Activated naive CD8-positive, alpha-beta T cell treated with anti-CD3 and anti-CD28 coated beads, Interleukin-2, amount 10 ng/mL, durations not matched to agents 7 days and 5 days (primary cell): ENCODE data around the gene BCLAF1. TPM values are rescaled to one million over a fixed set of nuclear protein-coding genes. Genes with fewer than 3 reads are reported as not detected.

Experiments used
- ATAC-seq: fragments of 150-1000 bp; cut with Tn5 transposase; one replicate; pipeline ENCODE4 v1.10.0; 2021; ENCODE audit warnings: low read depth, moderate library complexity
- POLR2A ChIA-PET: fragments of 350-600 bp; sonication (Branson Sonifier 250); formaldehyde crosslinking; loops from one replicate; lab custom pipeline; 2021; ENCODE audit warnings: antibody characterized with exemption; lab: Charles Lee
- DNase-seq: peaks from one replicate; pipeline ENCODE4 v3.0.0; 2021
- H3K27ac Mint-ChIP-seq: one replicate; pipeline ENCODE4 v1.8.0; 2022; ENCODE audit warnings: mild to moderate bottlenecking, mixed read lengths
- H3K27me3 Mint-ChIP-seq: one replicate; pipeline ENCODE4 v1.8.0; 2022; ENCODE audit warnings: mild to moderate bottlenecking, moderate library complexity, mixed read lengths
- H3K36me3 Mint-ChIP-seq: one replicate; pipeline ENCODE4 v1.8.0; 2021; ENCODE audit warnings: mild to moderate bottlenecking, mixed read lengths
- H3K4me1 Mint-ChIP-seq: one replicate; pipeline ENCODE4 v1.8.0; 2021; ENCODE audit warnings: mixed read lengths
- H3K4me3 Mint-ChIP-seq: one replicate; pipeline ENCODE4 v1.8.0; 2022; ENCODE audit warnings: mild to moderate bottlenecking, moderate library complexity, mixed read lengths
- H3K9me3 Mint-ChIP-seq: one replicate; pipeline ENCODE4 v1.8.0; 2021; ENCODE audit warnings: mixed read lengths
- total RNA-seq, 2 experiments: library from RNA; stranded (reverse); gene quantifications; one replicate each; pipeline ENCODE4 v1.2.3, GENCODE V29; 2021

The BCLAF1 gene
- total RNA-seq, 2 experiments from 2014 or later, result 164 to 165 TPM

- peaks cover 8% of the 10 kb centered on the region for H3K27me3 Mint-ChIP-seq
- no peaks in the 10 kb centered on the region for H3K36me3 Mint-ChIP-seq
- no peak for ATAC-seq
- POLR2A ChIA-PET, result interaction anchor here (1.3 kb wide), 1 partner anchor 13 kb away, joined by 4 read pairs; no protein-coding TSS in a partner anchor
- no peak overlapping the region for H3K4me3 Mint-ChIP-seq
- H3K27ac Mint-ChIP-seq, result no peak overlapping the region
- H3K4me1 Mint-ChIP-seq, result no peaks in the 10 kb centered on the region
- no peak for DNase-seq
- no peaks in the 10 kb centered on the region for H3K9me3 Mint-ChIP-seq
Measured at GRCh38 chr6:136303516-136303915, 13.9 kb upstream of the BCLAF1 start.

GRCh38 chr6:136294621-136295020, 5.0 kb upstream of the BCLAF1 start:
- H3K9me3 Mint-ChIP-seq, result no peaks in the 10 kb centered on the region
- peaks cover 15% of the 10 kb centered on the region for H3K4me1 Mint-ChIP-seq
- POLR2A ChIA-PET, result interaction anchor here (1.0 kb wide), 1 partner anchor 44 kb away, joined by 3 read pairs; no protein-coding TSS in a partner anchor
- no peak overlapping the region for H3K4me3 Mint-ChIP-seq
- no peak overlapping the region for H3K27ac Mint-ChIP-seq
- peaks cover 2% of the 10 kb centered on the region for H3K27me3 Mint-ChIP-seq
- H3K36me3 Mint-ChIP-seq, result no peaks in the 10 kb centered on the region
- ATAC-seq, result no peak
- no peak for DNase-seq

DNA sequence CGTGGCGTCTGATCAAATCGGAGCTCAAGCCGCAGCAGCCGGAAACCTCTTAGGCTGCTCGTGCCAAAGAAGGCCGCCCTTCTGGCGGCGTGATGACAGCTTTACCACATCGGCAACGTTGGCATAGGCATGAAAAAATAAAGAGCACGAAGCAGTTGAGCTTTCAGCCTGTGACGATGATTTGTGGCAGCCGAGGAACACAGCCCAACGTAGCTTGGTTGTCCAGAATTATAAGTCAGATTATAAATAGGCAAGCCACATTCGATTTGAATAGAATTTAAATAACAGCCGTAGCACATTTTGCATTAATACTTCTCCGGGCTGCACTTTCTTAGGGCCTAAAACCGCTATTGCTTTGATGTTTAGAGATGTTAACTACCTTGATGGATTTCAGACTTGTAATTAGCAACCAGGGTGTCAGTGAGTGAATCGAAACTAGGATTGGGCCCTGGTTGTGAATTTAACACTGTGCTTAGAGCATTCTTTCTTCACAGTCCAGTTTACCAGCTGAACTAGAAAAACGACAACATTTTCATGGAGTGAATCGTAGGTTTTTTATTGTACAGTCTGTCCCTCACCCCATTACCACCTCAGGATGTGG, 864 bp upstream of the BCLAF1 start:
- Mint-ChIP-seq H3K36me3 (peaks cover 11% of the 10 kb centered on the region), H3K27ac (peak overlapping the region; percentile 100), H3K27me3 (no peaks in the 10 kb centered on the region), H3K4me1 (peaks cover 29% of the 10 kb centered on the region), H3K9me3 (no peaks in the 10 kb centered on the region), H3K4me3 (peak overlapping the region; percentile 100)
- ATAC-seq (peak; percentile 46), DNase-seq (peak; percentile 79)
- POLR2A ChIA-PET, result interaction anchor here (0.8 to 7.5 kb wide), 24 partner anchors 8 to 1236 kb away, joined by 3 to 123 read pairs (median 4); partner anchors contain the start of genes AHI1, HBS1L, MAP3K5 and MTFR2

DNA sequence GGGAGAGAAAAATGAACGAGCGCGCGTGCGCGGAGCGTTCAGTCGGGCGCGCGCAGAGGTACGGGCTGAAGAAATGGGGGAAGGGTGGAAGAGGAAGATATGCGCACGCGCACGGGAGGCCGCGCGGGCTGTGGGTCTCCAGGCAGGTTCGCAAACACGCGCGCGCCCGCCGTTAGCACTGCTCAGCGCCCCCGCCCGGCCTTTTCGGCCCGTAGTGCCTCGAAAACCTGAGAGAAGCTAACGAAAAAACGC, 393 bp downstream of the BCLAF1 start:
- H3K4me1 Mint-ChIP-seq, result peaks cover 42% of the 10 kb centered on the region
- DNase-seq, result peak; percentile 93
- H3K27me3 Mint-ChIP-seq, result no peaks in the 10 kb centered on the region
- peak; percentile 43 for ATAC-seq
- H3K4me3 Mint-ChIP-seq, result peak overlapping the region; percentile 100
- no peaks in the 10 kb centered on the region for H3K9me3 Mint-ChIP-seq
- peak overlapping the region; percentile 100 for H3K27ac Mint-ChIP-seq
- peaks cover 14% of the 10 kb centered on the region for H3K36me3 Mint-ChIP-seq
- POLR2A ChIA-PET, result interaction anchor here (0.6 to 7.5 kb wide), 22 partner anchors 7 to 1234 kb away, joined by 3 to 123 read pairs (median 6); partner anchors contain the start of genes AHI1, HBS1L, MTFR2 and MYB

- Mint-ChIP-seq H3K36me3 (peaks cover 14% of the 10 kb centered on the region), H3K4me1 (peaks cover 44% of the 10 kb centered on the region), H3K4me3 (peak overlapping the region; percentile 100), H3K27ac (peak overlapping the region; percentile 100), H3K9me3 (no peaks in the 10 kb centered on the region), H3K27me3 (no peaks in the 10 kb centered on the region)
- peak; percentile 60 for ATAC-seq
- POLR2A ChIA-PET, result interaction anchor here (0.8 to 7.5 kb wide), 18 partner anchors 9 to 1108 kb away, joined by 3 to 123 read pairs (median 5); partner anchors contain the start of genes AHI1, MTFR2 and MYB
- peak; percentile 80 for DNase-seq
Measured at GRCh38 chr6:136288566-136289326, 900 bp downstream of the BCLAF1 start.

- peak overlapping the region; percentile 73 for H3K27ac Mint-ChIP-seq
- H3K36me3 Mint-ChIP-seq, result peaks cover 30% of the 10 kb centered on the region
- H3K4me1 Mint-ChIP-seq, result peaks cover 61% of the 10 kb centered on the region
- H3K4me3 Mint-ChIP-seq, result peak overlapping the region; percentile 63
- ATAC-seq (no peak), DNase-seq (no peak)
- no peaks in the 10 kb centered on the region for H3K27me3 Mint-ChIP-seq
- POLR2A ChIA-PET, result no interaction called here
- H3K9me3 Mint-ChIP-seq, result no peaks in the 10 kb centered on the region
Measured at GRCh38 chr6:136284909-136285308, 4.7 kb downstream of the BCLAF1 start.

DNA sequence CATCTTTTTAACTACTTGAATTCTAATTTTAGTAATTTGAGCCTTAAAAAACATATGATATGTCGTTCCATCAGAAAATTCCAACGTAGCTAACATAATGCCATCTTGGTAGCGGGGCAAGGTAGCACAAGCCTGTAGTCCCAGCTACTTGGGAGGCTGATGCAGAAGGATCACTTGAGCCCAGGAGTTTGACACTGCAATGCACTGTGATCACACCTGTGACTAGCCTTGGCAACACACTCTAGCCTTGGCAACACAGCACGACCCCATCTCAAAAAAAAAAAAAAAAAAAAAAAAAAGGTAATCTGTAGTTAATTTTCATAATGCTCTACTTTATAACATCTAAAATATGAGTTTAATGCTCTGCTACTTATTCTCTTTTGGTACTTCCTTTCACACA, 6.7 kb downstream of the BCLAF1 start:
- Mint-ChIP-seq H3K27ac (peak overlapping the region; percentile 63), H3K9me3 (no peaks in the 10 kb centered on the region), H3K4me3 (peak overlapping the region; percentile 72), H3K27me3 (no peaks in the 10 kb centered on the region), H3K4me1 (peaks cover 58% of the 10 kb centered on the region), H3K36me3 (peaks cover 31% of the 10 kb centered on the region)
- no peak for DNase-seq
- no peak for ATAC-seq
- POLR2A ChIA-PET, result interaction anchor here (0.8 kb wide), 1 partner anchor 32 kb away, joined by 3 read pairs; no protein-coding TSS in a partner anchor

GRCh38 chr6:136280032-136280609, 9.5 kb downstream of the BCLAF1 start:
- peaks cover 50% of the 10 kb centered on the region for H3K4me1 Mint-ChIP-seq
- H3K4me3 Mint-ChIP-seq, result no peak overlapping the region
- POLR2A ChIA-PET, result interaction anchor here (1.0 to 1.6 kb wide), 2 partner anchors 9 to 10 kb away, joined by 3 to 6 read pairs; partner anchors contain the start of gene BCLAF1
- no peak for DNase-seq
- no peaks in the 10 kb centered on the region for H3K27me3 Mint-ChIP-seq
- H3K36me3 Mint-ChIP-seq, result peaks cover 31% of the 10 kb centered on the region
- no peak overlapping the region for H3K27ac Mint-ChIP-seq
- ATAC-seq, result no peak
- H3K9me3 Mint-ChIP-seq, result no peaks in the 10 kb centered on the region

DNA sequence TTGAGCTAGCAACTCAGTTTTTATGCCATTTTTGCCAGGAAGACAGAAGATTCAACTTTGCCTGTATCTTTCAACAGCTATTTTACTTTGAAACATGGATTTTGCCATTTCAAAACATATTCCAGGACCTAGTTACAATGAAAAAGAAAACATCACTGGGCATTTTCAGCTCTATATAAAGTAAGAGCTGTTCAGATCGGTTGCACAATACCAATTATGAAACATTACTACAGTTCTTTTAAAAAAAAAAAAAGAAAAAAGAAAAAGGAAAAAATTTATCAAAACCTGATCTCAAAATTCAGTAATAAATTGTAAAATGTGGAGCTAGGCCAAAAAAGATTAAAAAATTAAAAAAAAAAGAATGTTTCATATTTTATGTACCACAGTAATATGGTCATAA, 15.6 kb downstream of the BCLAF1 start:
- Mint-ChIP-seq H3K4me3 (no peak overlapping the region), H3K36me3 (peaks cover 43% of the 10 kb centered on the region), H3K9me3 (no peaks in the 10 kb centered on the region), H3K27ac (no peak overlapping the region), H3K27me3 (no peaks in the 10 kb centered on the region), H3K4me1 (peaks cover 10% of the 10 kb centered on the region)
- DNase-seq, result no peak
- no peak for ATAC-seq
- POLR2A ChIA-PET, result interaction anchor here (1.3 to 2.0 kb wide), 3 partner anchors 14 to 24 kb away, joined by 5 to 8 read pairs (median 7); partner anchors contain the start of genes BCLAF1 and MTFR2

DNA sequence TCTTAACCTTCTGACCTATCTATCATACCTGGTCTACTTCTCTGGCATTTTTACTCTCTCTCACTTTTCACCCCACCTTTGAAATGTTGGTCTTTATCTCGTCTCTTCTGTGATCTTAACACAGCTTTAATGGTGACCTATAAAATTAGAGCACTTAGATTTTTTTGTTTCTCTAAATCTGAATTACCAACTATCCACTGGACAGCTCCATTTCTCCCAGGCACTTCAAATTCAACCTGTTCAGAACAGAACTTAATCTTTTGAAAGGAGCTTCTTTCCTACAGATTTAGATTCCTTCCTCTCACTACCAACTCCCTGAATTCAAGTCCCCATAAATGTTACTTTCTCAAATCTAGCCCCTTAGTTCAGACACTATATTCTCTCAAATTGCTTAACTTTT, 24.5 kb downstream of the BCLAF1 start:
- no peaks in the 10 kb centered on the region for H3K9me3 Mint-ChIP-seq
- peaks cover 45% of the 10 kb centered on the region for H3K36me3 Mint-ChIP-seq
- POLR2A ChIA-PET, result no interaction called here
- H3K4me1 Mint-ChIP-seq, result peaks cover 12% of the 10 kb centered on the region
- DNase-seq (no peak), ATAC-seq (no peak)
- no peak overlapping the region for H3K27ac Mint-ChIP-seq
- no peak overlapping the region for H3K4me3 Mint-ChIP-seq
- H3K27me3 Mint-ChIP-seq, result no peaks in the 10 kb centered on the region

- Mint-ChIP-seq H3K27me3 (no peaks in the 10 kb centered on the region), H3K4me3 (no peak overlapping the region), H3K4me1 (peaks cover 12% of the 10 kb centered on the region), H3K9me3 (no peaks in the 10 kb centered on the region), H3K36me3 (peaks cover 44% of the 10 kb centered on the region), H3K27ac (no peak overlapping the region)
- POLR2A ChIA-PET, result interaction anchor here (1.5 kb wide), 1 partner anchor 26 kb away, joined by 4 read pairs; no protein-coding TSS in a partner anchor
- DNase-seq (no peak), ATAC-seq (no peak)
Measured at GRCh38 chr6:136262940-136263339, 26.7 kb downstream of the BCLAF1 start.

DNA sequence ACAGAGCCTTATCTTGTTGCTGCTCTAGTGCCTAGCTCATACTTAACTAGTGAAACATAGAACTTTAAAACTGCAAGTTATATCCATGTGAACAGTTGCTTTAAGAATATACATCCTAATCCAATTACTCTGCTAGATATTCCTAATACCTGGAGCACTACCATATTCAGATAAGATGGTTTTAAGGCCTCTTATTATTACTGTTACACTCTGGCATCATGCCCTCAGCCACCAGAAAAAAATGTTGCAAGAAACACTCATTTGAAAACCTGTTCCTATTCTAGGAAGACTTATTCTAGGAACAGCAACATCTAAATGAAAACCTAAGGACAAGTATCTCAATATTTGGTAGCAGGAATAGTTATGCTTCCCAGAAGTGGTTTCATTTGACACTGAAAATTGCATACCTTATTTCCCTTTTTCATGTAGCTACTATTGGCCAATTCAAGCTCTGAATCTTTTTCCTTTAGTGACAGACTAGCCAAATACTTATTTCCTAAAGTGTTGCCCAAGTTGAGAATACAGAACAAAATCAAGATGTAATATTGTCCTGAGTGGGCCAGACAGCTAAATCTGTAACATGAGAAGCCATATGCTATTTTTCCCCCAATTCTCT, 34.7 kb downstream of the BCLAF1 start:
- H3K27me3 Mint-ChIP-seq, result no peaks in the 10 kb centered on the region
- H3K27ac Mint-ChIP-seq, result no peak overlapping the region
- DNase-seq (no peak), ATAC-seq (no peak)
- no peaks in the 10 kb centered on the region for H3K9me3 Mint-ChIP-seq
- no peak overlapping the region for H3K4me3 Mint-ChIP-seq
- POLR2A ChIA-PET, result no interaction called here
- H3K4me1 Mint-ChIP-seq, result peaks cover 12% of the 10 kb centered on the region
- peaks cover 16% of the 10 kb centered on the region for H3K36me3 Mint-ChIP-seq

- peaks cover 15% of the 10 kb centered on the region for H3K36me3 Mint-ChIP-seq
- no peak overlapping the region for H3K27ac Mint-ChIP-seq
- H3K4me1 Mint-ChIP-seq, result peaks cover 19% of the 10 kb centered on the region
- no peak for DNase-seq
- POLR2A ChIA-PET, result interaction anchor here (6.4 kb wide), 1 partner anchor 35 kb away, joined by 123 read pairs; the partner anchor contains the start of gene BCLAF1
- no peak for ATAC-seq
- no peaks in the 10 kb centered on the region for H3K27me3 Mint-ChIP-seq
- H3K4me3 Mint-ChIP-seq, result no peak overlapping the region
- no peaks in the 10 kb centered on the region for H3K9me3 Mint-ChIP-seq
Measured at GRCh38 chr6:136253734-136254133, 35.9 kb downstream of the BCLAF1 start.
